GM04504 (cell line): ENCODE results near the gene COL6A1.

Source experiments
- DNase-seq: peaks from one replicate; pipeline ENCODE4 v3.0.0-alpha.2; 2012; ENCODE audit warnings: low read depth

COL6A1 gene

GRCh38 chr21:45994086-45994661 is 12.6 kb downstream of the COL6A1 start:
- no peak for DNase-seq

- no peak for DNase-seq
Measured at GRCh38 chr21:45994759-45995685, 13.5 kb downstream of the COL6A1 start.

GRCh38 chr21:45995686-45996179 is 14.2 kb downstream of the COL6A1 start:
- DNase-seq = no peak

- DNase-seq = no peak
Measured at GRCh38 chr21:45996311-45997204, 15.0 kb downstream of the COL6A1 start.

- DNase-seq = no peak
Measured at GRCh38 chr21:45997205-45997494, 15.6 kb downstream of the COL6A1 start.

- no peak for DNase-seq
Measured at GRCh38 chr21:45997495-45998275, 16.1 kb downstream of the COL6A1 start.

GRCh38 chr21:45998276-45998701 is 16.7 kb downstream of the COL6A1 start:
- DNase-seq = no peak

- DNase-seq = no peak
Measured at GRCh38 chr21:45998871-45999580, 17.5 kb downstream of the COL6A1 start.

- DNase-seq = no peak
Measured at GRCh38 chr21:45999581-46000181, 18.1 kb downstream of the COL6A1 start.

GRCh38 chr21:46000182-46000730 is 18.7 kb downstream of the COL6A1 start:
- DNase-seq = no peak

- no peak for DNase-seq
Measured at GRCh38 chr21:46000731-46001641, 19.4 kb downstream of the COL6A1 start.

GRCh38 chr21:46001821-46002681 is 20.5 kb downstream of the COL6A1 start:
- DNase-seq = no peak

GRCh38 chr21:46002841-46003574 is 21.4 kb downstream of the COL6A1 start:
- no peak for DNase-seq

GRCh38 chr21:46003575-46004007 is 22.0 kb downstream of the COL6A1 start:
- no peak for DNase-seq

- DNase-seq = no peak
Measured at GRCh38 chr21:46004168-46004861, 22.7 kb downstream of the COL6A1 start.

- DNase-seq = no peak
Measured at GRCh38 chr21:46005081-46005480, 23.5 kb downstream of the COL6A1 start.

GRCh38 chr21:46005481-46005881 is 23.9 kb downstream of the COL6A1 start:
- DNase-seq = no peak
